ENCODE results near the gene RAB40C. TPM values are rescaled to one million over a fixed set of nuclear protein-coding genes. Genes with fewer than 3 reads are reported as not detected.

Gene RAB40C
- total and polyA plus RNA-seq, 3 donors from 2014 or later: 27.6 to 51.2 (median 47.9) TPM

DNA sequence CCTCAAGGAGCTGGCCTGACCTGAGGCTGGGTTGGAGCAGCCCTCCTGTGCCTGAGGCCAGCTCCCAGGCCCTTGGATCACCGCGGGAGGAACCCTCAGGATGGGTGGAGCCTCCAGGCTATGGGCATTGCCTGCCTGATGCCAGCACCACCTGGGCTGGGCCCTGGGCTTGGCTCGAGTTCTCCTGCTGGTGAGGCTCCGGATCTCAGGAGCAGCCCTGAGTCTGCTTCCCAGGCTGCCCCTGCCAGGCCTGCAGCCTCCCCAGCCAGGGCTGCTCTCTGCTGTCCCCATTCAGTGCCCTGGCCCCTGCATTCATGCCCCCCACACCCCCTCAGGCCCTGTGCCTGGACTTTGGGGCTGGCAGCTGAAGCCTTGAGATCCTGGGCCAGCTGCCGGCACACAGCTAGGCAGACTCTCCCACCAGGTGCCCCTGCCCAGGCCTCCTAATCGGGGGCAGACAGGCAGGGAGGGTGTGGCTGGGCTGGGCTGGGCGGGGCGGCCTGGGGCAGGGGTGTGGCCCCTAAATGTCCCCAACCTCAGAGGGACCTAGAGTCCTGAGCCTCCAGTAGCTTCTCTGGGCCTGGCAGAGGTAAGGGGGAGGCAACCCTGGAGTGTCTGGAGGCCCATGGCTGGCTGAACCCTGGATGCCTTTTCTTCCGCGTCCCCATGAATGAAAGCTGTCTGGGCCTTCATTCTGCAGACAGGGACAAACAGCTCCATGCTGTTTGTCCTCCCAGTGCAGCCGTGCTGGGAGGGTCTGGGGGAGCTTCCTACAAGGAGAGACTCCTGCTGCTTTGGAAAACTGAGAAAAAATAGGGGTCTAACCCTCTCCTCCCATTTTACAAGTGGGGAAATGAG lies 21.2 kb upstream of the RAB40C start:
- WGBS, 2 donors: 57% methylated on average over 8 to 9 of the region's 11 CpGs
- no peak overlapping the region for H3K4me3 ChIP-seq
- H3K4me1 ChIP-seq: peaks cover 53% of the 10 kb centered on the region
- H3K9me3 ChIP-seq: no peaks in the 10 kb centered on the region
- H3K36me3 ChIP-seq (ENCODE audit: low read depth, missing control alignments): no peaks in the 10 kb centered on the region
- TF ChIP-seq POLR2A (IDR thresholded peaks at IDR 0.05): no peak
- TF ChIP-seq, protein P1, sequence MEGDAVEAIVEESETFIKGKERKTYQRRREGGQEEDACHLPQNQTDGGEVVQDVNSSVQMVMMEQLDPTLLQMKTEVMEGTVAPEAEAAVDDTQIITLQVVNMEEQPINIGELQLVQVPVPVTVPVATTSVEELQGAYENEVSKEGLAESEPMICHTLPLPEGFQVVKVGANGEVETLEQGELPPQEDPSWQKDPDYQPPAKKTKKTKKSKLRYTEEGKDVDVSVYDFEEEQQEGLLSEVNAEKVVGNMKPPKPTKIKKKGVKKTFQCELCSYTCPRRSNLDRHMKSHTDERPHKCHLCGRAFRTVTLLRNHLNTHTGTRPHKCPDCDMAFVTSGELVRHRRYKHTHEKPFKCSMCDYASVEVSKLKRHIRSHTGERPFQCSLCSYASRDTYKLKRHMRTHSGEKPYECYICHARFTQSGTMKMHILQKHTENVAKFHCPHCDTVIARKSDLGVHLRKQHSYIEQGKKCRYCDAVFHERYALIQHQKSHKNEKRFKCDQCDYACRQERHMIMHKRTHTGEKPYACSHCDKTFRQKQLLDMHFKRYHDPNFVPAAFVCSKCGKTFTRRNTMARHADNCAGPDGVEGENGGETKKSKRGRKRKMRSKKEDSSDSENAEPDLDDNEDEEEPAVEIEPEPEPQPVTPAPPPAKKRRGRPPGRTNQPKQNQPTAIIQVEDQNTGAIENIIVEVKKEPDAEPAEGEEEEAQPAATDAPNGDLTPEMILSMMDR (IDR thresholded peaks at IDR 0.05): no peak
- no peak for DNase-seq
- intact Hi-C loops (cut with DNase I; ENCODE audit: low total_unique reads): no loop called here
- peak overlapping the region; percentile 1 to 79 for H3K27ac ChIP-seq
- H3K27me3 ChIP-seq: no peaks in the 10 kb centered on the region

DNA sequence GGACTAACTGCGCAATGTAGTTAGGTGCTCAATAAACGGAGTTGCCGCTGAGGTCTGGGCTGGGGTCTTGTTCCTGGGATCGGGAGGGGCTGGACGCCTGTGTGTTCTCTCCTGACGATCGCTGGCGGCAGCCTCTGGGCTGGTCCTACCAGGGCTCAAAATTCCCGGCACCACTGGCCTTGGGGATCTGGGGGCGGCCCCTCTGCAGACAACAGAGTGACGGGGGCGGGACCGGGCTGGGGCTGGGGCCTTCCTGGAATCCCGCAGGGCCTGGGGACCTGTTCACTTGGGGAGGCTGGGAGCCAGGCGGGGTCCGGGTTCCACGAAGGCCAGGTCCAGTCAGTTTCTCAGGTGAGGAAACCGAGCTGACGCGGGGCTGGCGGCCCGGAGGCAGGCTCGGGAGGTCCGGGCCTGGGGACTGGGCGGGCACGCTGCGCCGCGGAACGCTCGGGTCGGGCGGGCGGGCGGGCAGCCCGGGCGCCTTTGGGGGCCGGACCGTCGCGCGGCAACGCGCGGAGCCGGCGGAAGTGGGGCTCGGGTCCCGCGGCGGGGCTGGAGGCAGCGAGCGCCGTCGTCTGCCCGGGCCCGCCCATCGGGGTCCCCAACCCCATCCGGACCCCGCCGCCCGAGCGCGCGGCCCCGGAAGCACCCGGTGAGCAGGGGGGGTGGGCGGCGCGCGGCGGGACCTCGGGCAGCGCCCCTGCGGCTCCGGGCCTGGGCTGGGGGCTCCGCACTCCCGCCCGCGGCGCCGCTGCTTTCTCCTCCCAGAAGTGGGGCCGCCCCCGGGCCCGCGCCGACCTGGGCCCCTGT lies 20.2 kb upstream of the RAB40C start, which contains the start of gene PIGQ:
Gene PIGQ (plus strand): TSS at position 524 of the 810 bp plus-strand sequence. CDS start 4,107 bp downstream, outside the sequence.
- H3K4me1 ChIP-seq: peaks cover 53% of the 10 kb centered on the region
- H3K36me3 ChIP-seq (ENCODE audit: low read depth, missing control alignments): no peaks in the 10 kb centered on the region
- peak; percentile 89 for DNase-seq
- H3K4me3 ChIP-seq: peak within 1 kb of the TSS; percentile 66 to 90
- 1% methylated on average over 35 to 62 of the region's 87 CpGs for WGBS, 2 donors
- H3K9me3 ChIP-seq: no peaks in the 10 kb centered on the region
- intact Hi-C loops (cut with DNase I; ENCODE audit: low total_unique reads): no loop called here
- H3K27me3 ChIP-seq: no peaks in the 10 kb centered on the region
- TF ChIP-seq POLR2A (IDR thresholded peaks at IDR 0.05): no peak
- TF ChIP-seq, protein P1 (IDR thresholded peaks at IDR 0.05): no peak
- peak within 1 kb of the TSS; percentile 79 to 82 for H3K27ac ChIP-seq

DNA sequence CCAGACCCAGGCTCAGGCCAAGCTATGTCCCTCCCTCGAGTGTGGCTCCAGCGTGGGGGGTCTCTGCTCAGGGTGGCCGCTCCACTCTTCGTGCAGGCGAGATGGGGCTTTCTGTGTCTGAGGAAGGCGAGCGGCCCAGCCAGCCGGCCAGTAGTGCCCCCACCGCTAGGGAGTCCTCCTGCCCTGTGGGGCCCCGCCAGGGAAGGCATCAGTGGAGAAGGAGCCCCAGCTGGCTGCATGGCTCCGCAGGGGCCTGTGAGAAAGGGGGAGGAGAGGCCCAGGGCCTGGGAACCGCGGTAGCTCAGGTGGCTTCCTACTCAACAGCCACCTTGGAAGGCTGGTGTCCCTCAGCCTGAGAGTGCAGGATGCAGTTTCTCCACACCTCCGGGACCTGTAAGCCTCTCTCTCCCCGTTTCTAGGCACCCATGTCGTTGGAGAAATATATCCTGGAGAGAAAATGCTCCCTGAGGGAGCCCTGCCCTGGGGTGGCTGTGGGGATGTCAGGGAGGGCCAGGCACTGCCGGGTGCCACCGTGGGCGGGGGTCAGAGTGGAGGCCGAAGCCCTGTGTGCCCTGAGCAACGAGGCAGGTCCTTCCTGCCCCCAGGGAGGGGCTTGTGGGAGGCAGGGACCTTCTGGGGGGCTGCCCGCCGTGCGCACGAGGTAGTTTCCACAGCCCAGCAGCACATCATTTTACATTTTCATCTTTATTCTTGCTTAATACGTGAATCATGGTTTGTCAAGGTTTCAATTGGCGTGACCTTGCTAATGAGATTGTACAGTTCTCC lies 16.8 kb upstream of the RAB40C start:
- no peak for DNase-seq
- H3K36me3 ChIP-seq (ENCODE audit: low read depth, missing control alignments): no peaks in the 10 kb centered on the region
- H3K27ac ChIP-seq: no peak overlapping the region
- no peak overlapping the region for H3K4me3 ChIP-seq
- peaks cover 20% of the 10 kb centered on the region for H3K4me1 ChIP-seq
- no peak for TF ChIP-seq POLR2A (IDR thresholded peaks at IDR 0.05)
- TF ChIP-seq, protein P1 (IDR thresholded peaks at IDR 0.05): no peak
- no peaks in the 10 kb centered on the region for H3K27me3 ChIP-seq
- intact Hi-C loops (cut with DNase I; ENCODE audit: low total_unique reads): no loop called here
- WGBS, 2 donors: 71 to 88% methylated on average over 7 to 27 of the region's 27 CpGs
- no peaks in the 10 kb centered on the region for H3K9me3 ChIP-seq

DNA sequence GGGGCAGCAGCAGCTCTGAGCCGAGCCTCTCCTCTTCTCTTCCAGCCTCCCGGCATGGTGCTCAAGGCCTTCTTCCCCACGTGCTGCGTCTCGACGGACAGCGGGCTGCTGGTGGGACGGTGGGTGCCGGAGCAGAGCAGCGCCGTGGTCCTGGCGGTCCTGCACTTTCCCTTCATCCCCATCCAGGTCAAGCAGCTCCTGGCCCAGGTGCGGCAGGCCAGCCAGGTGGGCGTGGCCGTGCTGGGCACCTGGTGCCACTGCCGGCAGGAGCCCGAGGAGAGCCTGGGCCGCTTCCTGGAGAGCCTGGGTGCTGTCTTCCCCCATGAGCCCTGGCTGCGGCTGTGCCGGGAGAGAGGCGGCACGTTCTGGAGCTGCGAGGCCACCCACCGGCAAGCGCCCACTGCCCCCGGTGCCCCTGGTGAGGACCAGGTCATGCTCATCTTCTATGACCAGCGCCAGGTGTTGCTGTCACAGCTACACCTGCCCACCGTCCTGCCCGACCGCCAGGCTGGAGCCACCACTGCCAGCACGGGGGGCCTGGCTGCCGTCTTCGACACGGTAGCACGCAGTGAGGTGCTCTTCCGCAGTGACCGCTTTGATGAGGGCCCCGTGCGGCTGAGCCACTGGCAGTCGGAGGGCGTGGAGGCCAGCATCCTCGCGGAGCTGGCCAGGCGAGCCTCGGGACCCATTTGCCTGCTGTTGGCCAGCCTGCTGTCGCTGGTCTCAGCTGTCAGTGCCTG lies 15.7 kb upstream of the RAB40C start:
- 93 to 95% methylated on average over 26 to 46 of the region's 46 CpGs for WGBS, 2 donors
- H3K27ac ChIP-seq: no peak overlapping the region
- no peaks in the 10 kb centered on the region for H3K27me3 ChIP-seq
- no peak for TF ChIP-seq POLR2A (IDR thresholded peaks at IDR 0.05)
- TF ChIP-seq, protein P1 (IDR thresholded peaks at IDR 0.05): no peak
- no peak overlapping the region for H3K4me3 ChIP-seq
- peaks cover 9% of the 10 kb centered on the region for H3K4me1 ChIP-seq
- H3K9me3 ChIP-seq: no peaks in the 10 kb centered on the region
- intact Hi-C loops (cut with DNase I; ENCODE audit: low total_unique reads): no loop called here
- no peaks in the 10 kb centered on the region for H3K36me3 ChIP-seq (ENCODE audit: low read depth, missing control alignments)
- no peak for DNase-seq
